GM21367 (cell line): ENCODE data around the gene CHKA.

Experiments
- ATAC-seq: cut with Tn5 transposase; IDR thresholded peaks from one replicate; pipeline ENCODE4 v1.9.1; 2021; ENCODE audit not compliant: unreplicated experiment

CHKA gene

DNA sequence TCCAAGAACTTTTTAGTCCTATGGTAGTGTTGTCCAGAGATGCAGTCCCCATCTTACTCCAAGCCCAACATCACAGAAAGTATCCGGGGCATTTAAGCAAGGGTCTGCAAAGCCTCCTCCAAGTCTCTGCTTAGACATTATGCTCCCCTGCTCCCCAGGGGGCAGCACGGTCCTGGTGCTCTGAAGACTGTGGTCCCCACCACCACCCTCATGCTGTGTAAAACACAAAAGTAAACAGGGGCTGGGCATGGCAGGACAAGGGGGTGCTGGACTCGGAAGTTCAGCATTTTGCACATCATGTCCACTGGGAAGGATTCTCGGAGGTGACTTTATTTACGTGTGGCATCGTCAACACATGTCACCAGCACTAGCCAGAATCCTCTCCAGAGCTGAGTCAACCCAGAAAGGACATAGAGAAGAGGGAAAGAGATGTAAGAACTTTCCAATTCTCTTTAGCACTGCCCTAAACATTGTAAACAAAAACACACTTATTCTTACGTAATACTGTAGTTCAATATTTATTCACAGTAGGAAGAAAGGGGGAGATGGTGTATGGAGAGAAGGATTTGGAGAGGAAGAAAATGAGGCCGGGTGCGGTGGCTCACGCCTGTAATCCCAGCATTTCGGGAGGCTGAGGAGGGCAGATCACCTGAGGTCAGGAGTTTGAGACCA lies 44.7 kb downstream of the CHKA start:
- ATAC-seq: no peak

DNA sequence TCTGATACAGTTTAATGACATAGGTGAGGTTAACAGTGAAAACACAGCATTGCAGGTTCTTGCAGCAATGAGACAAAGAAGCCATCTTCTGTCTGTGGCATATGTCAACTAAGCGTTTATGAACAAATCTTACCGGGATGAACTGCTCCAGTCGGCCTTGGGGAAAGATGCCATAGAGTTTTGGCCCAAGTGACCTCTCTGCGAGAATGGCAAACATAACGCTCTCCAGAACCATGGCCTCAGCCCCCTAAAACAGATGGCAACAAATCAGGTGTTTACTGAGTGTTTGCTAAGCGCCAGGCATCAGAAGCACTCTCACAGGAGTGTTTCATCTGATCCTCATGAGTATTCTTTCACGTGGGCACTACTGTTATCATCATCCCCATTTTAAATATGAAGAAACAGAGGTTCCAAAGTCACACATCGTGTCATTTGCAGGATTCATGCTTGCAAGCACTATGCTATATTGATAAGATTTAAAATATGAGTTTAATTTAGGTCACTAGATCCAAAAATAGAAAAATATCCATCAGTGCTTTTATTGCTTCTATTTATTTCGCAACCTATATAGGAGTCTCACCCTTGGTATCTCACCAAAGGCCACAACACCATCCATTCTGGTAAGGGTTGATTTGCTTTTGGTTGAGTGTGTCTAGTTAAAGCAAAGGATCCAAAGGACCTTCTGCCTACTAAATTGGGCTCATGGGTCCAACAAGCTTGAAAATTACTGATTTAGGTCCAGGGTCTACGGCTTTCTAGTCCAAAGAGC lies 46.4 kb downstream of the CHKA start:
- no peak for ATAC-seq

DNA sequence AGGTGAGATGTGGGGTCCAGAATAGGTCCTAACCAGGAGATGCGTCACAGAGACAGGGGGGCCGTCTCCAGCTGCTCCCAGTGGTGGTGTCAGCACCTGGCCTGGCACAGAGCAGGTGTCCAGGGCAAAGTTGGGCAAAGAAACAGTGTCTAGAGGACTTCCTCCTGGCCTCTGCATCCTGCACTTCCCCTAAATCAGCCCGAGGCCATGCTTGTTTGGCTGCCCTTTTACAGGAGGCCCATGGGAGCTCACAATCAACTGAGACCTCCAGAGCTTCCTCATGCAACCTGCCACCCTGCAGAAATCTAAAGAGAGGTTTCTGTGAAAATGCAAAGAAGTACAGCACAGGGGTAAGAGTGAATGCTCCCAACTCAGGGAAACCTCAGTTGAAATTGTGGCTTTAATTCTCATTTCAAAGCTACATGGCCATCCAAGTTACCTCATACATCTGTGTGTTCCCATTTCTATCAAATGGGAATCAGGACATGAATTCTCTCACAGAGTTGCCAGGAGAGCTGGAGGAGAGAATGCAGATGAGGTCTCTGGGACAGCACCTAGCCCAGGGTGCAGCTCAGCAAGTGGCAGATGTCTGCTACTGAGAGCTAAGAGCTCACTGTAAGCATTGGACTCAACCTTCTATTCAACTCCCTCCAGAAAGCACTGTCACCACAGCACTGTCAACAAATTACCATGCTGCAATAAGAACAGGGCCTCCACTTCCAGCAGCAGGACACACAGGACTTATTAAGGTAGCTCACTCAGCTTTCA lies 49.7 kb downstream of the CHKA start:
- ATAC-seq: no peak

DNA sequence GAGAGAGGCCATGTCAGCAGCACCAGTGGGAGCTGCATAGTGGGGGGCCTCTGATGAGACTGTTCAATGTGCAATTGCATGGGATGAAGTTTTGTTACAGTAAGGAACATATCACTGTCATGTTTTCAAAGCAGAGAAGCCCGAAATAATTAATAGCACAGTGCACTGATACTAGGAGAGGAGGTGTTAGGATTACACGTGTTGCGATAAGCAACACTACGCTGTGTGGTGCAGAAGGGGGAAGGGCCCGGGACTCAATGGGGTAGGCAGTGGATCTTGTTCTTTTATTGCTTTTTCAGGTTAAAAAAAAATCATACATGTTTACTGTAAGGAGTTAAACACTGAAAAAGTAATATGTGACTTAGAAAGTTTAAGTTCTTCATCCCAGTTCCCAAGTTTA lies 53.2 kb downstream of the CHKA start:
- ATAC-seq: no peak

DNA sequence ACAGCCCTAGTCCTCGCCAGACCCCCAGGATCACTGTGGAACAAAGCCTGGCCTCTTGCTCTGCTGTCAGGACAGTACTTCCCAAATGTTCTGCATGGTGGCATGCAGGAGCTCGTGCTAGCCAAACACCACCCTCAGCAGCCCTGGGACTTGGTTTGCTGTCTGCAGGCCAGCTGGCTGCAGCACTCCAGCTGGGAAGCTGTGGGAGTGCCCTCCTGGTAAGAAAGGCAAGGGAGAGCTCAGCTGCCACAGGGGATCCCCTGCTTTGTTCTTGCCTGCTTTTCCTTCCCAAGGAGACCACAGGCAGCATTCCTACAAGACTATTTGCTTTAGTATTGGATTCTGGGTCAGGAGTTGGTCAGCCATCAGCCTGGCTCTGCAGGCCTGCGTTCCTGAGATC lies 54.4 kb downstream of the CHKA start:
- ATAC-seq: no peak

DNA sequence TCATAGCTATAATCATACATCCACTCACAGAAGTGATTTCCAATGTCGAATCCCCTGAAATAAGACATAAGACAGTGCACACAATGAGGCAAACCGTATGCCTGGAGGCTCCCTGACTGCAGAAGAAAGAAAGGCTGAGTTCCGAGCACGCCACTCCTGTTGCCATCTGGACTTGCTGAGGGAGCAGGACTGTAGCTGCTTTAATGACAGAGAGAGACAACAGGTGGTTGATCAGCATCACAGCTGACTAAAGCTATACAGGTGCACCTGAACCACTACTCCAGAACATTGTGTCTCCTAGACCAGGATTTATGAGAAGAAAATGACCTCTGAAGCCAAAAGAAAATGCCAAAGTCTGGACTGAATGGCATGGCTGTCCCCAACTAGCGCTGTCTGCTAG lies 55.3 kb downstream of the CHKA start:
- no peak for ATAC-seq

DNA sequence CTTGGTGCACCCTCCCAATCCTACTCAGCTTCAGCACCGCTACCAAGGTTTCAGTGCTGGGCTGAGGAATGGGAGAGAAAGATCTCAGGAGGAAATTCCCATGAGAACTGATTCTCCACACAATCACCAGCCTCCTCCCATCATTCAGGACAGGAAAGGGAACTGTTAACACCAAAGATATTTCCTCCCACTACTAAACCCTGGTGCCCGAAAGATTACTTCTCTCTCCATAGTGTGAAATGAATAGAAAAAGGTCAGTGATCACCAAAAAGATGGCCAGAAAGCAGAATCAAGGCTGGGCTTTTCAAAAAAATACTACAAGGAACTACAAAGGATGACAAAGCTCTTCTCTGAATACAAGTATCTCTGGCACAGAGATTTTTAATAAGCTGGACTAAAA lies 56.3 kb downstream of the CHKA start:
- ATAC-seq: no peak

DNA sequence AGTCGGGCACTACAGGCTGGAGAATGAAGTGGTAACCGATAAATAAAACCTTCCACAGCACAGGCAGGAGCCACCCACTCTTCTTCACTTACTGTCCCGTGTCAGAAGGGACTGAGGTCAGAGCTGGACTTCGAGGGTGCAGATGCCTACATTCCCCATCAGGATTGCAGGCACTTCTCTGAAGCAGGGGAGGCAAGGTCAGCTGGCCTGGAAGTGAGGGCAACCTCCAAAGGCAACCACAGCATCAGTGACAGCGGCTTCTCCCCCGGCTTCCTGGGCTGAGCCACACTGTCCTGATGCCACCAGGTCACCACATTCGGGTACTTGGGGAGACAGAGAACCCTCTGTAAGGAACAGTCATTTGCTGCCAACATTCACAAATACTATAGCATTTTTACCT lies 59.7 kb downstream of the CHKA start:
- ATAC-seq: no peak

DNA sequence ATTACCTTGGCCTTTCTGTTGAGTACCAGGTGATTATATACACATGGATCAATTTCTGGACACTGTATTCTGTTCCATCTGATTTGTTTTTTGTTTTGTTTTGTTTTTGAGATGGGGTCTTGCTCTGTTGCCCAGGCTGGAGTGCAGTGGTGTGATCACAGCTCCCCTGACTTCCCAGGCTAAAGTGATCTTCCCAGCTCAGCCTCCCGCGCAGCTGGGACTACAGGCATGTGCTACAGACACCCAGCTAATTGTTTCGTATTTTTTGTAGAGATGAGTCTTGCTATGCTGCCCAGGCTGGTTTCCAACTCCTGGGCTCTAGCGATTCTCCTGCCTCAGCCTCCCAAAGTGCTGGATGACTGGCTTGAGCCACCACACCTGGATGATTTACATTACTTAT lies 63.4 kb downstream of the CHKA start:
- no peak for ATAC-seq

DNA sequence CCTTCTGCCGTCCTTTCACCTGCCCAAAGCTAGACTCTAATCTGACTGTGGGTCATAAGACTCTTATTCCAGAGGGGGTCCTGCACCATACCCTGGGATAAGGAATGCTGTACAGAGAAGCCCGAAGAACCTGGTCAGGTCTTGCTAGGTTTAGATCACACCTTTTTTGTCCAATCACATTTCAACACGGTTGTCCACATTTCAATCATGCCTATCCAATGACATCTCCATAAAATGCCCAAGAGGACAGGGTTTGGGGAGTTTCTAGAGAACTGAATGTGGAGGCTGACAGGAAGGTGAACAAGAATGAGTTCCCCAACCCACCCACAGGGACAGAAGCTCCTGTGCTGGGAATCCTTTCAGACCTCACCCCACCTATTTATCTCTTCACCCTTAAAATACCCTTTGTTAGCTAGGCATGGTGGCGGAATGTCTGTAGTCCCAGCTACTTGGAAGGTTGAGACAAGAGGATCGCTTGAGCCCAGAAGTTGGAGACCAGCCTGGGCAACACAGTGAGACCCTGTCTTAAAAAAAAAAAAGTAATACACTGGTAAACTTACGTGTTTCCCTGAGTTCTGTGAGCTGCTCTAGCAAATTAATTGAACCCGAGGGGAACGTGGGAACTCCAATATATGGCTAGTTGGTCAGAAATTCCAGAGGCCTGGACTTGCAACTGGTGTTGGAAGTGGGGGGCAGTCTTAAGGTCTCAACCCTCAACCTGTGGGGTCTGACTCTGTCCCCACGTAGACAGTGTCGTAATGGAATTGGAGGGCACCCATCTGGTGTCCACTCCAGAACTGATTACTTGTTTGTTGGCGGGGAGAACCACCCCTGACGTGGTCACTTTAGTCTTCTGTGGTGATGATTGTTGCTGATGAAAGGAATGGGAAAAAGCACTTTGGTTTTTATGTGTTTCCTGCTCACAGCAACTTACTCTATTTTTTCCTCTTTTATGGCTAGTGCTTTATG lies 64.6 kb downstream of the CHKA start:
- no peak for ATAC-seq

DNA sequence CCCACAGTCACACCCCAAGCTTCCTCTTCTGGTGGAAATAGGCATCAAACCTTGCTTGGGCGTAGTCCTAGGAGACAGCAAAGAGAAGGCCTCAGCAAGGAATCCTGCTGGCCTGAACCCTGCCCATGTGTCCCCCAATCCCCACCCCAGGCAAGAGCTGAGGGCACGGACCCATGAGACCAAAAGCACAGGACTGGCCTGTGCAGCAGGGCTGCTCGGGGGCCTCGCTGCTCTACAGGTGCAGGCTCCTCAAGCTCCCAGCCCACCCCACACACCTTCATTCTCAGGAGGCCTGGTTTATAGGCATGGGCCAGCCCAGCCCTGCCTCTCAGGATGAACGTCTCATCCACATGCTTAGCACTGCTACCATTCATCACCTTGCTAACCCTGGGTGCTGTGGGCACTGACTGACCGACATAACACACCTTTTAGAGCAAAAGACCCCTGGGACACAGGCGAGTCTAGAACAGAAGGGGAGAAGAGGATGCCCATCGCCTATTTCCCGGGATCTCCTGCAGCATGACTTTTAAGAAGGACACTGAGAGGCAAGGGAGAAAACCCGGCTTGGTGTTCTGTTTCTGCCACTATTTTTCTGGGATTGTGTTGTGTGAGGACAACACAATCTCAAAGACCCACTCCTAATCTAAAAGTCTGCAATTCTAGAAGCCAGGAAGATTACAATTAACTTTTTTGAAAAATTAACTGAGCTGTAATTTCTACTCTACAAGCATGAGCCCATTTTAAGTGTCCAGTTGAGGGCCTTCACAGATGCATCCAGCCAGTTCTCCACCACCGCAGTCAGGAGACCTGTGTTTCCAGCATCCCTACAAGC lies 67.0 kb downstream of the CHKA start:
- no peak for ATAC-seq

DNA sequence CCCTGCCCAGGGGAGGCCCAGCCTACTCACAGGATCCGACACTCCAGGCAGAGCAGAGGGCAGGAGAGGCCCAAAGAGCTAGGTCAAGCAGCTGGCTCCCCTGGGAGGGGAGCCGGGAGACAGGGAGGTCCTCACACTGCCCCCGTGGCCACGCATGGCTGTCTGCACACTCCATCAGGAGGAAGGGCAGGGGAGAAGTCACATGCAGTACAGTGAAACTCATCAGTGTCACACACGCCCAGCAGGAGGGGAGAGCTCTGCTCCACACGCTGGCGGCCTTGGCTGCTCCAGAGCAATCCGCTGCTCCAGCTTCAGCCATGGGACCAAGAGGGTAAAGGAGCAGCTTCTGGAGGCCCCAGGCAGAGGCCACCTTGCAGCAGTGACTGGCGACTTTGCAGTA lies 68.1 kb downstream of the CHKA start:
- ATAC-seq: no peak

DNA sequence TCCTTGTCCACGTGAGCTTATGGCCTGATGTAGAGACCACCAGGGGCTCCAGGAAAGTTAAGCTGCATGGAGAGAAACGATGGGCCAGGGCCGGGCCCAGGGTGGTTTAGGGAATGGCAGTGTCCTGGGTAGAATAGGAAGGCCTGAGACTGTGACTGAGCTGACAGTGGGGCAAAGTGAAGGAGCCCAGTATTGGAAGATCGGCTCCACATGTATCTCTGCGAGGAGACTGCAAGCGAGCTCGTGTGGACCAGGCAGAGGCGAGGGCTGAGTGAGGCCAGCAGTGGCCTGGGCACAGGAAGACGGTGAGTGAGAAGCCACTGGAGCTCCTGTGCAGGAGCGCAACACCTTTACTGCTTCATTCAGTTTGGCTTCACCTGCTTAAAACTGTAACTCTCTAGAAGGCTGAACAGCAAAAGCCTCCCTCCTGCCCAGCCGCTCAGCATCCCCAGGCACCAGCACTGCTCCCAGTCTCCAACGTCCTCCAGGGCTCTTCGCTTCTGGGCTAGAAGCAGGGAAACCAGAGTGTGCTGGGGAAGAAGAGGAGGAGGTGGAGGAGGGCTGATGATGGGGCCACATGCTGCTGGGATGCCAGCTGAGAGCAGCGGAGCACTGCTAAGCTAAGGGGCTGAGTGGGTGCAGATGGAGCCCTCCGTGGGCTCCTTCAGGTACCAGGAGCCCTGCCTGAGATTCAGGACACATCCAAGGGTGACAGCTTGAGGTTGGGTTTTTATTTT lies 68.9 kb downstream of the CHKA start:
- ATAC-seq: no peak

DNA sequence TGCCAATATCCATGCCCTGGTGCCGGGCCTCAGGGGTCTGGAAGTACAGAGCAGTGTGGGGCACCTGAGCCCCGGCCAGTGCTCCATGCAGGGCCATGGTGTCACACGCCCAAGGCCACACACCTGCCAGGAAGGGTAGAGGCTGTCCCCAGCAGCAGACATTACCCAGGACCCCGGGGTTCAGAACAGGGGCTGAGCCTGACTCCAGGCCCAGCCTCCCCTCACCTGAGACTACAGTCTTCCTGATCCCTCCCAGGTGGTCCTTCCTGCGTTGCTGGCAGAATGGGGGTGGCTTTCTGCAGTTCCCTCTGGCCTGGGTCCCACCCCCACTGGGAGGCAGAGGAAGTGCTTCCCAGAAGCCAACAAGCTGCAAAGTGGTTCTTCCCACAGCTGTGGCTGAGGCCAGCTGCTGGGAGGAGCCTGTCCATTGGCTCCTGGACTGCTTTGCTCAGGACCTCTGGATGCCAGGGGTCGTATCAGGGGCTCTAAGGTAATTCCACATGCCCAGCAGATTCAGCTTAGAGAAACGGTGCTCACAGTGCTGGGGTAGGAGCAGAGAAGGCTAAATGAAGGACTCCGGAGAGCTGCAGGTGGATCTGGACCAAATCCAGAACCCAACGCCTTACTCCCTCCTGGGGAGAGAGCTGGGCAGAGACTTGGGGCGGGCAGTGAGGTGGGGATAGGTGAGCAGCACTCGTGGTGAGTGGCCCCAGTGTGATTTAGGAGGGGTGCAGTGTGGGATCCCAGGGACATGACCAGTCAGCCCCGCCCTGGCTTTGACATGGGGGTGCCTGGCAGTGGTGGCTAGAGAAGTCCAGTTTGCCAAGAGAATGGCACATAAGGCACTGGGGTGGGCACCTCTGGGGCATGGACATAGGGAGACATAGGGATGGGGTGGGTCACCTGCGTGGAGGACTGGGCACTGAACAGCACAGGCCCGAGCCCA lies 69.7 kb downstream of the CHKA start:
- ATAC-seq: no peak

DNA sequence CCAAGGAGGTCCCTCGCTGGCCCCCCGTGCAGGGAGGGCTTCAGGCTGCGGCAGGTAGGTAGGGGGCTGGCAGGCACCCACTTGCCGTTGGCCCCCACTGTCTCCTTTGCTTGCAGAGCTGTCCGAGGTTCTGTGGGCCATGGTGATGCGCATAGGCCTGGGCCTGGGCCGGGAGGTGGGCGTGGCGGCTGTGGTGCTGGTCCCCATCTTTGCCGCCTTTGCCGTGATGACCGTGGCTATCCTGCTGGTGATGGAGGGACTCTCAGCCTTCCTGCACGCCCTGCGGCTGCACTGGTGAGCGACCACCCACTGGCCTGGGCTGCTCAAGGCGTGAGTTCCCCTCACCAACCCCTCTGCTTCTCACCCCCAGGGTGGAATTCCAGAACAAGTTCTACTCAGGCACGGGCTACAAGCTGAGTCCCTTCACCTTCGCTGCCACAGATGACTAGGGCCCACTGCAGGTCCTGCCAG lies 70.8 kb downstream of the CHKA start:
- no peak for ATAC-seq

DNA sequence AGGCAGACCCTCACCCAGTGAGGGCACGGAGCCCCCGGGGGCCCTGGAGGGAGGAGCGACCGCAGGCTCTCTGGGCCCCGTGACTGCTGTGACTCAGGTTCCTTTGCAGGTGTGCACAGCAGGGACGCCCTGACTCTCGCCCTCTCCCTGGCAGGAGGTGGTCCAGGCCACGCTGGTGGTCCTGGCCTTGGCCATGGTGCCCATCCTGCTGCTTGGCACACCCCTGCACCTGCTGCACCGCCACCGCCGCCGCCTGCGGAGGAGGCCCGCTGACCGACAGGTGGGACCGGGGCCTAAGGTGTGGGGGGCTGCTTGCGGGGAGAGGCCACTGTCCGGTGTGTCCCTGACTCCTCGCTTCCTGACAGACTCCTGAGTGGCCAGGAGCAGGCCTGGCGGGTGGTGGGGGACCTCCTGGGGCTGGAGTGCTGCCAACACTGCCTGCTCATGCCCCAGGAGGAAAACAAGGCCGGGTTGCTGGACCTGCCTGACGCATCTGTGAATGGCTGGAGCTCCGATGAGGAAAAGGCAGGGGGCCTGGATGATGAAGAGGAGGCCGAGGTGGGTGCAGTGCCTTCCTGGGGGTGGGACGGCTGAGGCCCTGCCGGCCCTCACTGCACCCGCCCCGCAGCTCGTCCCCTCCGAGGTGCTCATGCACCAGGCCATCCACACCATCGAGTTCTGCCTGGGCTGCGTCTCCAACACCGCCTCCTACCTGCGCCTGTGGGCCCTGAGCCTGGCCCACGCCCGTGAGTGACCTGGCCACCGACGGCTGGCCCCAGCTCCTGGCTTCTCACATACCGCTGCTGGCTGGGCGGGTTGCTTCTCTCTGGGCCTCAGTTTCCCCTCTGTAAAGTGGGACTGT lies 71.4 kb downstream of the CHKA start:
- no peak for ATAC-seq
